Esophagus muscularis mucosa (tissue), 4 donors: ENCODE data around the gene H6PD. TPM values are rescaled to one million over a fixed set of nuclear protein-coding genes. Genes with fewer than 3 reads are reported as not detected.

ENCODE experiments used
- DNase-seq: peaks from one replicate; pipeline ENCODE4 v3.0.0-alpha.2; 2017; ENCODE audit errors: extremely low spot score
- H3K27ac ChIP-seq, 4 donors: fragments of 200-600 bp; sonication (generic); replicated peaks in 1 of 4; 1 replicate in 3 of 4; 2 replicates in 1 of 4; pipeline ENCODE4 v1.5.1; 2016 to 2019; ENCODE audit warnings: mild to moderate bottlenecking in 1 of 4
- H3K27me3 ChIP-seq, 4 donors: fragments of 200-600 bp; sonication (generic); one replicate each; pipeline versions ENCODE4 v1.5.1 to v1.6.0; 2016 to 2019
- H3K36me3 ChIP-seq, 4 donors: fragments of 200-600 bp; sonication (generic); one replicate each; pipeline ENCODE4 v1.5.1; 2016 to 2019
- H3K4me1 ChIP-seq, 4 donors: fragments of 200-600 bp; sonication (generic); one replicate each; pipeline ENCODE4 v1.5.1; 2016 to 2019
- H3K4me3 ChIP-seq, 4 donors: fragments of 200-600 bp; sonication (generic); 1 replicate in 2 of 4; 2 replicates in 2 of 4; pipeline ENCODE4 v1.5.1; 2016 to 2019; ENCODE audit warnings: mild to moderate bottlenecking in 4 of 4, moderate library complexity in 1 of 4
- H3K9me3 ChIP-seq, 4 donors: fragments of 200-600 bp; sonication (generic); 1 replicate in 3 of 4; 2 replicates in 1 of 4; pipeline ENCODE4 v1.5.1; 2016 to 2019
- CTCF ChIP-seq, 3 experiments: fragments of 200-600 bp in 2 of 3; fragments of 450-650 bp in 1 of 3; sonication (generic) in 2 of 3; IDR thresholded peaks; one replicate each; pipeline ENCODE4 v1.5.1; 2017 to 2019; ENCODE audit warnings: antibody characterized with exemption in 3 of 3, mild to moderate bottlenecking in 2 of 3, moderate library complexity in 1 of 3
- EP300 ChIP-seq: sonication (generic); formaldehyde crosslinking; IDR thresholded peaks from one replicate; pipeline ENCODE4 v1.6.1; 2017; ENCODE audit warnings: antibody characterized with exemption
- POLR2A ChIP-seq: fragments of 450-650 bp; IDR thresholded peaks from one replicate; pipeline ENCODE4 v1.6.1; 2017; ENCODE audit warnings: antibody characterized with exemption, moderate library complexity, mild to moderate bottlenecking, low read depth
- POLR2AphosphoS5 ChIP-seq, 2 donors: sonication (generic); formaldehyde crosslinking; IDR thresholded peaks; one replicate each; pipeline ENCODE4 v1.6.1; 2017; ENCODE audit warnings: antibody characterized with exemption in 2 of 2
- WGBS: methylation state at CpG from one replicate; pipeline ENCODE4 v1.1.5; 2018; 5-methylcytosine and 5-hydroxymethylcytosine counted together
- intact Hi-C: fragments of 100-400 bp; cut with DNase I; formaldehyde crosslinking; loops from one replicate; pipeline ENCODE4 v1.15.1; 2023
- total RNA-seq, 4 donors: library from RNA; depleted of rRNA; stranded (reverse); fragments of >200 nt; gene quantifications; one replicate each; pipeline versions ENCODE4 v1.1.0 to v1.2.1, GENCODE V29; 2016

Gene H6PD
- total RNA-seq, 4 donors from 2014 or later = 31.1 to 54.4 (median 38.4) TPM

- intact Hi-C loops = no loop called here
- Histone ChIP-seq H3K27me3 (no peaks in the 10 kb centered on the region), H3K36me3 (peaks cover 0 to 13% (median 4%) of the 10 kb centered on the region in 4 donors), H3K9me3 (no peaks in the 10 kb centered on the region), H3K4me1 (peaks cover 63 to 100% (median 100%) of the 10 kb centered on the region in 4 donors), H3K27ac (peak overlapping the region; percentile 84 to 90 (median 86)), H3K4me3 (peak overlapping the region in 1 of 4 donors; percentile 30)
- WGBS = 70% methylated on average over 9 of the region's 21 CpGs
- no peak for DNase-seq
- TF ChIP-seq CTCF (IDR thresholded peaks at IDR 0.05) = no peak
- no peak for TF ChIP-seq POLR2A
- no peak for TF ChIP-seq POLR2AphosphoS5 (IDR thresholded peaks at IDR 0.05)
- TF ChIP-seq EP300 = no peak
These were observed 85.4 kb downstream of the H6PD start for GRCh38 chr1:9319789-9320519.

Other genes starting within 250 kb of the H6PD start
- gene SLC2A7, start 208.4 kb upstream of the H6PD start, total RNA-seq = not detected
- 1 to 10 TPM in 1 of 4 donors, under 1 TPM in 2, not detected in 1; 0.06 to 2.0 (median 0.57) TPM for gene SLC2A5, start 165.1 kb upstream of the H6PD start, total RNA-seq
- 1 to 10 TPM; 2.5 to 8.4 (median 3.8) TPM for gene GPR157, start 105.7 kb upstream of the H6PD start, total RNA-seq
- 100 to 1,000 TPM in 2 of 4 donors, 10 to 100 TPM in 2; 61.0 to 104 (median 97.4) TPM for gene SPSB1, start 58.1 kb downstream of the H6PD start, total RNA-seq